HG03135 (cell line): Measurements from ENCODE around the gene SNX32.

Source experiments
- ATAC-seq: cut with Tn5 transposase; IDR thresholded peaks from one replicate; pipeline ENCODE4 v1.9.1; 2021; ENCODE audit warnings: mild to moderate bottlenecking, moderate library complexity; ENCODE audit not compliant: unreplicated experiment

The SNX32 gene

DNA sequence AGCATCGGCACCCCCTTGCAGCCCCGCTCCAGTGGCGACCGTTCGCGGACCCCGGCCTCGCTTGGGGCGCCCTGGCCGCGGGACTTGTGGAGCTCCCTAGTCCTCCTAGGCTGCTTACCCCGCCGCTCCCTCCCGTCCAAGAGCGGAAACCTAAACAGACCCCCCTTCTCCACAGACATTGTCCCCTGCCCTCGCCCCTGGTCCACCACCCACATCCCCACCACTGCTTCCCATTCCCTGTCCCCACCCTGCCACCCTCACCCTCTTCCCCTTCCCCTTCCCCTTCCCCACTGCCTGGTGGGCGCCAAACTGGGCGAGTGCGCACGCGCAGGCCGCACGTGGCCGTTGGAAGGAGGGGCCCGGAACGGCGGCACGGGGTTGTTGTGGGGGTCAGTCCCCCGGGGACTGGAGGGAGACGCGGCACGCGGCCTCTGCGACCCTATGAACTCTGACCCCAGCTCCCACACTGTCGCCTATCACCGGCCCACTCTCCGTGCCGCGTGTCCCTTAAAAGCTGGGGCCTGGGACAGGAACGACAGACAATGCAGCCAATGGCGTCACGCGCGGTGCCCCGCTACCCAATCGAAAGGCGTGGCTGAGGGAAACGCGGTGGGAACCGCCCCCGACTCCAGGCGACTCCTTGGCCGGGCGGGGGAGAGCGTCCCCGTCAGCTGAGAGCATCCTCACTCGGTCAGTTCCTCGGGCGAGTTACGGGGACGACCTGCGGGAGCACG lies at the start of gene SNX32:
SNX32 (plus strand) TSS at position 667 of the 734 bp plus-strand sequence. CDS start 103 bp downstream, outside the sequence.
- ATAC-seq: peak; percentile 98

DNA sequence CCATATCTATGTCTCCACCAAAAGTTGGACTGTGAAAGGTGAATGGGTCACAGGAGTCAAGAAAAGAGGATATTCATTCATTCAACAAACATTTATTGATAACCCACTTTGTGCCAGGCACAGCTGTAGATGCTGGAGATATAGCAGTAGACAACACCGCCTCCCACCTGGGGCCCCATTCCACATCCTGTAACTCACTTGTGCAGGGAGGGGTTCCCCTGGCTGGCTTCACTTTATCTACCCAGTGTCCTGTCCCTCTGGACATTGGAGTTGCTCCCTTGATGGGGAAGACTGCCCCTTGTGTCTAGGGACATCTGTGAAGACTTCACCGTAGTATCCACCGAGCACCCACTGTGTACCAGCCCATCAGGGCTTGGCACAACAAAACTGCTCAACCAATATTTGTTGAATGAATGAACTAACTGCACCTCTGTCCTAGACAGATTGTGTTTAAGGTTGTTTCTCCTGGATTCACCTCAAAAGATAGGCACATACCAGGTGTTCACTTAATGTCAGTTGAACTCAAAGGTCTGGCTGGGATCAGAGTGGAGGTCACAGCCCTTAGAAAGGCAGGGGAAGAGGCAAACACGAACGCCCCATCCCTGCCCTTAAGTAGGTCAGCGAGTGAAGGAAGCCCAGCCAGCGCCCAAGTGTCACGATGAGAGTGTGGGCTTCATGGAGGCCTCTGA lies 48.3 kb upstream of the SNX32 start:
- no peak for ATAC-seq

DNA sequence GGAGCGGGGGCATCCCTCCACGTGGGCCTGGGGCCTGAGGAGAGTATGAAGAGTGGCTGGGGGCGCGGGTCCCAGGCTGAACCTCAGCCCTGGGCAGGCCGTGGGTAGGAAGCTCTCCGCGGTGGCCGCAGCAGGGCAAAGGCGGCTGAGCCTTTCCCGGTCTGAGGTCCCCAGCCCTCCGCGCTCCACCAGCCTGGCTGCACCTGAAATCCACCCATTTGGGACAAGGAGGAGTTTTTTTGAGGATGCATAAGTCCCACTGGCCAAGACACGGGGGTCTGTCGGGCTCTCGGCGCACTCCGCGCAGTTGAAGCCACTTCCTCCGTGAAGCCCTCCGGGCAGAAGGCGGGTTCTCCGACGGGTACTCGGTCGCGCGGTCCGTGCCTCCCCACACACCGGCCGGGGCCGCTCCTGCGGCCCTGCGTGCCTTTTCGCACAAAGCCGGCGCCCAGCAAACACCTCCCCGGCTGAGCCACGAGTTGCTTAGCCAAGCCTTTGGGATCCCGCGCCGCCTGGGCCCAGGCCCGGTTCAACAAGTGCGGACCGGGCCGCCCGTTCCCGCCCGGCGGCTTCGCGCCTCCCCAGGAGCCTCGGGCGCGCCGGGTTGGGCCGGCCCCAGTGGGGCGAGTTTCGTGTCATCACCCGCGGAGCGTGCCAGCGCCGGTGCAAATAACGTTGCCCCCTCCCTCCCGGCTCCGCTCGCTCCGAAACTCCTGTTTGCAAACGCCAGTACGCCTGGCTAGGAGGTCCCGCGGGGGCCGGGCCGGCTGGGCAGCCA lies 47.6 kb upstream of the SNX32 start:
- ATAC-seq: no peak

DNA sequence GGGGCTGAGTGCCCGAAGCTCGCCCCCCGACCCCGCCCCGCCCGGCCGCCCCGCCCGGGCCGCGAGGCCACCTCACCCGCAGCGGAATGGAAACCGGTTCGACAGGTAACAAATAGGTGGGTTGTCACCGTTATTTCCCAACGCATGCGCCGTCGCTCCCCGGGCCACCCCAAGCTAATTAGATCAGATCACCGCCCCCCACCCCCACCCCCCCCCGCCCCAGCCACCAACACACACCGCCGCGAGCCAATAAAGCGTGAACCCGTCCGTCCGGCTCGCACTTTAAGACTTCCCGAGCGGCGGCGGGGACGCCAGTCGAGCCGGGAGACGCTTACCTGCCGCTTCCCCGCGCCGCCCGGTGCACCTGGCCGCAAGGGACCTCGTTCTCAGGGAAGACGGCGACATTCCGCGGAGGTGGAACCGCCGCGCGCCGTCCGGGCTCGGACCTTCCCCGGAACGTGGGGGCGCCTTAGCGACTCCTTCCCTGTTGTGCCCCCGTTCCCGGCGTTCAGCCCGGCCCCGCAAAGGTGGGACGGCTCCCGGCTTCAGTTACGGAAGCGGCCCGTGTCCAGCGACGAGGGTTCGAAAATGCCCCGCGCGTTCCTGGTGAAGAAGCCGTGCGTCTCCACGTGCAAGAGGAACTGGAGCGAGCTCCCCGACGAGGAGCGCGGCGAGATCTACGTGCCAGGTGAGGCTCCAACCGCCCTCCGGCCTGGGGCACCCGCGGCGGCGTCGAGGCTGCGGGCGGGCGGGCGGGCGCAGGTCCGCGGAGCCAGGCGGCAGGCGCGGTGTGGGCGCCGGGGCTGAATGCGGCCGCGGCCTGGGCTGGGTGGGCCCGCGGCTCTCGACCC lies 46.8 kb upstream of the SNX32 start, which contains the start of gene OVOL1:
OVOL1 (plus strand) TSS at position 278 of the 851 bp plus-strand sequence; CDS start at position 589, 311 bp downstream.
- no peak for ATAC-seq

DNA sequence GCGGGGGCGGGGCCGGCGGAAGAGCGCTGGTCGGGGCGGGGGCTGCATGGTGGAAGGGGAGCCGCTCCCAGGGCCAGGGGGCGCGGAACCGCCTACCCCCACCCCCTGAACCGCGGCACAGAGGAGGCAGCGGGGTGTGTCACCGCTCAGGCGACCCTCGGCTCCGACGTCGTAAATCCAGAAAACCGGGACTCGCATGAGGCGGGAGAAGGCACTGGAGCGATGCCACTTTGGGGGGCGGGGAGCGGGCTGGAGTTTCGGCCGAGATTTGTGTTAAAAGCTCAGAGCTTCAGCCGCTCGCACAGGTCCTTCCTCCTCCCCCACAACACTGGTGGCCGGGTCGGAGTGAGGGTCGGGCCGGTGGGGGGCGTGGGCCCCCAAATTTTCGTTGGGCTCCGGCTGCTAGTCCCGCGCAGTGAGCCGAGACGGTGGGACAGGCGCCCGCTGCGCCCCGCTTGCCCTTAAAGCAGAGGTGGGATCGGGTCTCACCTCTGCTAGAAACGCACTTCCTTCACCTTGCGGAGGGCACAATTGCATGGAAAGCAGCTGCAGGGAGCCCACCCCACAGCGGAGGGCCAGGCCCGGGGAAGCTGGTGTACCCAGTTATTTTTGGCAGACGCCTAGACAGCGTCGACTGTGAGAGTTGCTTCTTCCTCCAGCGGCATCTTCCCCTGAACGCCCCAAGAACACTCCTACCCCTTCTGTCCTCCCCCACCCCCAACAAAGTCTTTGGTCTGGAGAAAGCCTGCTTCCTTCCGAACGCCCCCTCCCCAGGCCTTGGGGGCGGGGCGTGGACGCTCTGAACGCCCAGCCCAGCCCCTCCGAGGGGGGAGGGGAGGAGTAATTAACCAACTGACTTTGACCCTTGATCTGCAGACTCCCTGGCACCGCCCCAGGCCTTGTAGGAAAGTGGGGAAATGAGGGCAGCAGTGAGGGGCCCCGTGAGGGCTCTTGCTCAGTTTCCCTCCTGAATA lies 45.8 kb upstream of the SNX32 start:
- ATAC-seq: no peak

DNA sequence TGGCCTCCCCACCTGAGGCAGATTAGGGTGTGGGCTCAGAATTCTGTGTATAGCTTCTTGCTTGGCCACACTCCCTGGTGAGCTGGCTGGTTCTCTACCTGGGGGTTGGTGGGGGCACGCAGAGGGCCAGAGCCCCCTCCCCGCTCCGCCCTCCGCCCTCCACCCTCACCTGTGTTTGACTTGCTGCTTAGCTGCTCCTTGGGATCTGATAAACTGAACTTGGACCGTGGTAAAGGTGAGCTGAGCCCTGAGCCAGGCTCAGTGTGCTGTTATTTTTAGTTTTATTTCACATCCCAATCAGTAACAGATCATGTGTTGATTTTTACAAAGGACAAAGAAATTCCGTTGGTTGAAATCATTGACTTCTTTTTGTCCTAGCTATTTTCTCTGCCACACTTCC lies 44.9 kb upstream of the SNX32 start:
- ATAC-seq: no peak

DNA sequence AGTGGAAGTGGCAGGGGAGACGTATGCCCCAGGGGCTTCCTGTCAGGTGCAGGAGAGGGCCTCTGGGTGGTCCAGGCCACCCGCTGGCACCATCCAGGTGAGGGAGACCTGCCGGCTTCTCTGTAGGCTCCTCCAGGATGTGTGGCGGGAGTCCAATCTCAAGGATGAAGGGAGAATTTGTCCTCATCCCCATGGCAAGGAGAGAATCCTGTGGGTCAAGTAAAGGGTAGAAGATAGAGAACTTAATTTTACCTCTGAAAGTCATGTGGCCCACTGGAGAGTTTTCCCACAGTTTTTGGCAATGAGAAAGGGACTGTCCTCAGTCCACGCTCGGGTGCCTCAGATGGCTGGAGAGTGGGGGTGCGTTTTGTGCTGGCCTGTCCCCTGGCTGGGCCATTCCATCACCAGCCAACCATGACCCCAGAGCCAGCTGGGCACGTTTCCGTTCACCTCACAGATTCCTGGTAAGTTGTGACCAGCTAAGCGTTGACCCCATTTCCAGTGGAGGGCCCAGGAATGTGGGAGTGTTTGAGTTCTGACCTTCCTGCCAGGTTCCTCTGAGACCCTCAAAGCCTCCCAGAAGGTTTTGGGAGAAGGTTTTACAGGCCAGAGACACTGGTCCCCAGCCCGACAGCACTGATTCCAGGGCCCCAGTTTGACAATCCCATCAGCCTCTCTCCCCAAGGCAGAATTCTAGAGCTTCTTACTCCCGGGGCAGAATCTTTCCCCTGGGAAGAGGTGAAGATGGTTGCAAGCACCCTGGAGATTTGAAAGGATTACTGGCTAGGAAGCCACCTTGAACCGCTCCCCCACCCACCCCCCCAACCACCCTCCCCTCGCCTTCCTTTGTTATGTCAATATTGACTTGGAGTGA lies 44.3 kb upstream of the SNX32 start:
- ATAC-seq: no peak

DNA sequence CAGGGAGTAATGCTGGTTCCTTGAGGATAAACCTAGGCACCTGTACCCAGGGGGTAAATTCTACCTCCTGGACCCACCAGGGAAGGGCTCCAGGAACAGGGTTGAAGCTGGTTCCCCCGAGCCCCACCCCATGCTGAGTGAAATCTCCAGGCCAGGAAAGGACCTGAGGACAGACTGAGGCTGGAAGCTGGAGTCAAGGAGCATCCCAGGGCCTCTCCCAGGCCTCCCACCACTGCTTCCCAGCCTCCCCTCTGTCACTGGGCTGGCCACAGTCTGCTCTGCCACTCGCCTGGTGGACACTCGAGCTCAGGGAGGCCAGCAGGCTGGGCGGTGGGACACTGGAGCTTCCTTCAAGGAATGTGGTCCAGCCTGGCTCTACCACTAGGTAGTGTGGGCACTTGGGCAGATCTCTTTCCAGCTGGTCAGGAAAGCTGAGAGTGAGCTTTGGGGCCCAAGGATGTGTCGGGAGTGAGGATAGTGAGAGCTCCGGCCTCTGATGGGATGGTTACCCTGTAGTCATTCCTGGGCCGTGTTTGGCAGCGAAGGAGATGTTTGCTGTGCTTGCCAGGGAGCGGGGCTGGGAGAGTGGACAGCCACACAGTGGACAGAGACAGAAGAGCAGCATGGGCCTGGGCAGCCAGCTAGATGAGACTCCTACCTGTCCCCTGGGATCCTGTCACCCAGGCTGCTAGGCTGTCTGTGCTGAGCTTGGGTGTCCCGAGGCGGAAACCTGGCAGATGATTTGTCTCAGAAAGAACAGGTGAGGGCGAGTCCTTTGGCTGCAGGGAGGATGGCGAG lies 43.5 kb upstream of the SNX32 start:
- no peak for ATAC-seq

DNA sequence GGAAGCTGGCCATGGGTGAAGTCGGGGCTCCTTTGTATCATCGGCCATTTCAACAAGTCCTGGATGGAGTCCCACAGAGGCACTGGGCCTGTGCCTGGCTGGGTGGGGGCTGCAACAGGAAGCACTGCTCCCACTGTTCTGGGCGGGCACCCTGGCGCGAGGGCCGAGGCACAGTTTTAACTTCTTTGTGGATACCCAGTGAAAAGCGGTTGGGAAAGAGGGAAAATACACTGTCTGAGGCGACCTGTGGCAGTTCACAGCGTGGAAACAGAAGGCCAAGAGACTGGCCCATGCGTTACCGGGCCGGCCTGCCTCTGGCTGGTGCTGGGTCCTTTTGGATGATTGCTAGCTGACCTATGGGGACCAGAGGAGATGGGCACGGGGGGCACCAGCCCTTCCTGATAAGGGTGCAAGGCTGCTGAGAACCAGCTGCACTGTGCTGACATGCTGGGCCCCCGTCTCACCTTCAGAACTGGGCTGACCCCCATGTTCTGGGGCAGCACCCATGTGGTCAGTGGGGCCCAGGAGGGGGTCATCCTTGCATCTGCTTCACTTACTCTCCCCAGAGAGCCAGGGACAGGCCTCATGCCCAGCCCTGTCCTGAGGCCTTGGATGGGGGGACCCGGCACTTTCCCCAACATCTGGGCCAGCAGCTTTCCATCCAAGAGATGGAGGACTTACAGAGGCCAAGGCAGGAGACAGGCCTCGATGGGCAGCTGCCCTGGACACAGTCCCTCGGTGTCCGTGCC lies 42.7 kb upstream of the SNX32 start:
- no peak for ATAC-seq

DNA sequence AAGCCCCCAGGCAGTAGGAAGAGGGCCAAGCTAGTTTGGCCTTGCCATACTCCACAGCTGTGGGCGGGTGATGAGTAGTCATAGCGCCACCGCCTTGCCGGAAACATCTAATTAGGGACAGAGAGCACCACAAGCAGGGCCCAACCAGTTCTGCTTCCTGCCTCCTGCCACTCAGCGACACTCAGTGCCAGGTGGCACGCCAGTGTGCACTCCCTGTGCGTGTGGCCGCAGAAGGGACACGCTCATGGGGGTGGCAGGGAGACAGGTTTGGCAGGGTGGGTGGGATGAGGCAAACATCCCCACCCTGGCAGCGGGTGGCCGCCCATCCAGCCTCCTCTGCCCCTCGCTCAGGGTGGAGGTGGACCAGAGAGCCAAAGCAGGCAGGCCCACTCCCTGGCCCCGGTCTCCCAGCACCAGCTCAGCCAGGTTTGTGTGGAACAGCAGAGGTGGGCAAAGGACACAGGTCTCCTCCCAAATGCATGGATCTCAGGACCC lies 42.0 kb upstream of the SNX32 start:
- ATAC-seq: no peak

DNA sequence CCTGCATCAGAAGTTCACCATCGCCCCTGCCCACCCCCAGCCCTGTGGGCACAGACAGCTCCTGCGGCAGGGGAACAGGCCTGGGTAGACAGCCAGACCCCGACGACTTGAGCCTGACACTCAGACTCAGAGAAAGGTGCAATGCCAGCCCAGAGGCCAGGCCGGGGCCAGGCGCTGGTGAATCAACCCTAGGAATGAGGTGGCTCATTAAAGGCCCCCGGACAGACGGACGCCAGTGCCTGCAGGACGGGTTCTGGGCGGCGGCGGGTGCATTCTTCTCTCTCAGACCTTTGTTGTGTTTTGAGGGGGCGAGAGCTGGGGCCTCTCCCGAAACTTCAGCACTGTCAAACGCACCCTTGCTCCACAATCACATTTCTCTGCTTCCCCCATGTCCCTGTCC lies 41.3 kb upstream of the SNX32 start:
- no peak for ATAC-seq

DNA sequence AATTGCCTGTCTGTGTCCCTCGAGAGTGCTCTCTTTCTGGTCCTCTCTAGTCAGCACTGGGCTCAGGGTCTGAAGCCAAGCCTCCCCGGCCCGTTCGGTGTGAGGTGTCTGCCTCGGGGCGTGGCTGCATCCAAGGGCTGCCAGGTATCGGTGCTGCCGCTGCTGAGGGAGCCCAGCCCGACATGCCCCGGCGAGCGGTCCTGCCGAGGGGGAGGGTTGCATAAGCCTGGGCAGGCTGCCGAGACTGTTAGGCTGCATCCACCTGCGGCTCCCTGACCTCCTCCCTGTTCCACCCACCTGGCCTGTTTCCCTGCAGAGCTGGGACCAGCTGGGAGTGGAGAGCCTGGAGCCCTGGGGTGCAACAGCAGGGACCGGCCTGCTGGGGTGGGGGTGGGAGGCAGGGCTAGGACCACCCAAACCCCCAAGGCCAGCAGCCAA lies 40.6 kb upstream of the SNX32 start:
- ATAC-seq: no peak

DNA sequence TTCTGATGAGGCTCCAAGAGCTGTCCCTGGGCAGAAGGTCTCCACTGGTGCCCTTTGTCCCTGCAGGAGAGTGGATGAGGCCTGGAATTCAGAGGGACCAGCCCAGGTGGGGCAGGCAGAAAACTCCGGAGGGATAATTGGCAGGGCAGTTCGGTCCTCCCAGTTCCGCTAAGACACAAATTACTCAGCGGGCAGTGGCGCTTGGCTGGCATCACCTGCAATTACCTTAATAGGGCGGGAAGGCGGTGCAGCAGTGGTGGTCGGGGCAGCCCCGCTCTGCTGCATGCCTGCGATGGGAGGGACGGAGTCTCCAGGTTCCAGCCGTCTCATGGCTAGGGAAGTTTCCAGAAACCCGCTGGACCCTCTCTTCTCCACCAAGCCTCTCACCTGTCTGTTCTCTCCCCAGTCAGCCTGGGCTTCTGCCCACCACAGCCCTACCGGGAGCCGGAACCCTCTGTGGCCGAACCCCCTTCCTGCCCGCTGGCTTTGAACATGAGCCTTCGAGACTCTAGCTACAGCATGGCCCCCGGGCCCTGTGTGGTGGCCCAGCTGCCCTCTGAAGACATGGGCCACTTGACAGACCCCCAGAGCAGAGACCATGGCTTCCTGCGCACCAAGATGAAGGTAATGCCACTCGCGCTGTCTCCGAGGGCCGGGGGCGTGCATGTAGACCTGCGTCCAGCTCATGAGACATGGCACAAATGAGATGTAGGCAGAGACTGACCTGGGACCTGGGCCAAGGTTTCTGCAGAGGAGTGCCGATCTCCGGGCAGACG lies 40.0 kb upstream of the SNX32 start:
- no peak for ATAC-seq

DNA sequence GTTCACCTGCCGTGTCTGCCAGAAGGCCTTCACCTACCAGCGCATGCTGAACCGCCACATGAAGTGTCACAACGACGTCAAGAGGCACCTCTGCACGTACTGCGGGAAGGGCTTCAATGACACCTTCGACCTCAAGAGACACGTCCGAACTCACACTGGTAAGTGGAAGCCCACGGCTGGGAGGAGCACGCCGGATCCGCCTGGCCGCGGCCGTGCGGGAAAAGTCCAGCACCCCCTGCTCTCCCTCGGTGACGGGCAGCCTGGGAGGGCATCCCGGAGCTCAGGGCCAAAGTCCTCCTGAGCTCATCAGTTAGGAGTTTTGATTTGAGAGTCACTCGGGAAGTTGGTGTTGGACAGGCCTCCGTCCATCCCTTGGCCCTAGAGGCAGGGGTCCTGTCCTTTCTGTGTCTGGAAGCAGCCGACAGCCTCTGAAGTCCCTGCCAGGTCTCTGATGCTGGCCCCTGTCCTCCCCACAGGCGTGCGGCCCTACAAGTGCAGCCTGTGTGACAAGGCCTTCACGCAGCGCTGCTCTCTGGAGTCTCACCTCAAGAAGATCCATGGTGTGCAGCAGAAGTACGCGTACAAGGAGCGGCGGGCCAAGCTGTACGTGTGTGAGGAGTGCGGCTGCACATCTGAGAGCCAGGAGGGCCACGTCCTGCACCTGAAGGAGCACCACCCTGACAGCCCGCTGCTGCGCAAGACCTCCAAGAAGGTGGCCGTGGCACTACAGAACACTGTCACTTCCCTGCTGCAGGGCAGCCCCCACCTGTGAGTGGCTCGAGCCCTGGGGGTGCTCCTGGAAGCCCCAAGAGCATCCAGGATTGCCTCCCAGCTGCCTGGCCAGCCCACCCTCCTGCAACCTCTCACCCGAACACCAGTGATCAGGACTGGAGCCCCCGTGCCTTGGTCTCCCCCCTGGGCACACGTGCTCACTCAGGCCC lies 38.9 kb upstream of the SNX32 start:
- no peak for ATAC-seq
